ENCODE results near the gene B3GNT9. TPM values are rescaled to one million over a fixed set of nuclear protein-coding genes. Genes with fewer than 3 reads are reported as not detected.
"Not testable (repeated sequence)": the region's sequence is repeated elsewhere in the genome, so short reads cannot be mapped to it uniquely, and the experiment has no call there.

B3GNT9 gene
- total RNA-seq, 4 donors from 2014 or later = 6.8 to 19.2 (median 14.9) TPM

- TF ChIP-seq CTCF (IDR thresholded peaks at IDR 0.05) = no peak
- DNase-seq (ENCODE audit: low spot score) (no peak), ATAC-seq (ENCODE audit: low FRiP score) (no peak)
Observed at GRCh38 chr16:67128417-67128816, 22.4 kb downstream of the B3GNT9 start.

- DNase-seq (ENCODE audit: low spot score); ATAC-seq (ENCODE audit: low FRiP score): not testable (repeated sequence)
Observed at GRCh38 chr16:67122799-67123198, 28.0 kb downstream of the B3GNT9 start.

- no peak for TF ChIP-seq CTCF (IDR thresholded peaks at IDR 0.05)
- ATAC-seq (ENCODE audit: low FRiP score) (no peak), DNase-seq (ENCODE audit: low spot score) (no peak)
Observed at GRCh38 chr16:67120025-67120424, 30.8 kb downstream of the B3GNT9 start.

GRCh38 chr16:67117716-67118115 lies 33.1 kb downstream of the B3GNT9 start:
- TF ChIP-seq CTCF (IDR thresholded peaks at IDR 0.05) = no peak
- ATAC-seq (ENCODE audit: low FRiP score) (no peak), DNase-seq (ENCODE audit: low spot score) (no peak)

- ATAC-seq (ENCODE audit: low FRiP score) = no peak
- DNase-seq (ENCODE audit: low spot score) = no peak
- TF ChIP-seq CTCF (IDR thresholded peaks at IDR 0.05) = no peak
Observed at GRCh38 chr16:67116388-67117311, 34.1 kb downstream of the B3GNT9 start.

- DNase-seq (ENCODE audit: low spot score) (no peak), ATAC-seq (ENCODE audit: low FRiP score) (no peak)
- TF ChIP-seq CTCF (IDR thresholded peaks at IDR 0.05) = no peak
Observed at GRCh38 chr16:67115639-67116038, 35.2 kb downstream of the B3GNT9 start.

- no peak for TF ChIP-seq CTCF (IDR thresholded peaks at IDR 0.05)
- ATAC-seq (ENCODE audit: low FRiP score) (no peak), DNase-seq (ENCODE audit: low spot score) (no peak)
Observed at GRCh38 chr16:67114793-67115192, 36.0 kb downstream of the B3GNT9 start.

Measured in omental fat pad (tissue), 4 donors.